CD14-positive monocyte (primary cell): ENCODE data around the gene GRIA3. TPM values are rescaled to one million over a fixed set of nuclear protein-coding genes. Genes with fewer than 3 reads are reported as not detected.

Experiments
- DNase-seq, 3 donors: peaks; one replicate each; pipeline ENCODE4 v3.0.0-alpha.2; 2011 to 2022
- H2AFZ ChIP-seq: 2 replicates; pipeline ENCODE4 v1.6.0; 2012; ENCODE audit warnings: mild to moderate bottlenecking, low read depth, low read length, inconsistent platforms; ENCODE audit not compliant: insufficient read depth, poor library complexity, severe bottlenecking
- H3K27ac ChIP-seq, 2 donors: 1 replicate in 1 of 2; 2 replicates in 1 of 2; pipeline ENCODE4 v1.5.1; 2012 to 2013; ENCODE audit warnings: low read length in 2 of 2, control low read depth in 1 of 2, inconsistent platforms in 1 of 2, low read depth in 1 of 2, mild to moderate bottlenecking in 1 of 2
- H3K27me3 ChIP-seq, 2 donors: one replicate each; pipeline versions ENCODE4 v1.6.0 to v1.6.1; 2011 to 2013; ENCODE audit warnings: low read length in 2 of 2; ENCODE audit not compliant: control insufficient read depth in 2 of 2, insufficient read depth in 2 of 2
- H3K36me3 ChIP-seq, 2 donors: replicated peaks in 1 of 2; 1 replicate in 1 of 2; 2 replicates in 1 of 2; pipeline versions ENCODE4 v1.5.1 to v1.6.1; 2012 to 2013; ENCODE audit warnings: low read length in 2 of 2, control low read depth in 1 of 2, inconsistent platforms in 1 of 2, mild to moderate bottlenecking in 1 of 2; ENCODE audit not compliant: insufficient read depth in 2 of 2, control insufficient read depth in 1 of 2
- H3K4me1 ChIP-seq, 2 donors: 1 replicate in 1 of 2; 2 replicates in 1 of 2; pipeline versions ENCODE4 v1.5.1 to v1.6.1; 2012 to 2013; ENCODE audit warnings: low read length in 2 of 2, control low read depth in 1 of 2, inconsistent platforms in 1 of 2, mild to moderate bottlenecking in 1 of 2, moderate library complexity in 1 of 2; ENCODE audit not compliant: insufficient read depth in 2 of 2, control insufficient read depth in 1 of 2
- H3K4me2 ChIP-seq: replicated peaks from 2 replicates; pipeline ENCODE3; 2012; ENCODE audit warnings: low read length, moderate library complexity, mild to moderate bottlenecking; ENCODE audit not compliant: poor library complexity, severe bottlenecking; ENCODE audit errors: extremely low read depth
- H3K4me3 ChIP-seq, 3 experiments: fragments of 200-600 bp in 1 of 3; sonication (generic) in 1 of 3; replicated peaks in 1 of 3; 1 replicate in 2 of 3; 2 replicates in 1 of 3; pipeline ENCODE4 v1.5.1; 2011 to 2013; ENCODE audit warnings: low read length in 3 of 3, mild to moderate bottlenecking in 3 of 3, control low read depth in 2 of 3, low read depth in 2 of 3, inconsistent platforms in 1 of 3, moderate library complexity in 1 of 3
- H3K79me2 ChIP-seq: 2 replicates; pipeline ENCODE4 v1.6.0; 2012; ENCODE audit warnings: mild to moderate bottlenecking, control low read depth, inconsistent platforms, low read length, moderate library complexity; ENCODE audit not compliant: insufficient read depth
- H3K9ac ChIP-seq: 2 replicates; pipeline ENCODE4 v1.6.0; 2017; ENCODE audit warnings: low read length, mild to moderate bottlenecking; ENCODE audit not compliant: insufficient read depth, poor library complexity, severe bottlenecking
- H3K9me3 ChIP-seq, 2 donors: replicated peaks in 1 of 2; 1 replicate in 1 of 2; 2 replicates in 1 of 2; pipeline versions ENCODE4 v1.5.1 to v1.6.1; 2012 to 2013; ENCODE audit warnings: low read length in 2 of 2, control low read depth in 1 of 2; ENCODE audit not compliant: control insufficient read depth in 1 of 2, insufficient read depth in 1 of 2
- H4K20me1 ChIP-seq: 2 replicates; pipeline ENCODE4 v1.6.0; 2012; ENCODE audit warnings: mild to moderate bottlenecking, low read length, control low read depth, moderate library complexity; ENCODE audit not compliant: insufficient read depth
- H3K27ac Mint-ChIP-seq, 7 donors: one replicate each; pipeline ENCODE4 v1.8.0; 2020; ENCODE audit warnings: mild to moderate bottlenecking in 7 of 7, mixed read lengths in 7 of 7, moderate library complexity in 6 of 7, inconsistent platforms in 2 of 7
- H3K27me3 Mint-ChIP-seq, 3 donors: one replicate each; pipeline ENCODE4 v1.8.0; 2021 to 2022; ENCODE audit warnings: low read depth in 3 of 3, mild to moderate bottlenecking in 3 of 3, mixed read lengths in 3 of 3, moderate library complexity in 3 of 3, inconsistent platforms in 1 of 3
- H3K36me3 Mint-ChIP-seq, 2 donors: one replicate each; pipeline ENCODE4 v1.8.0; 2020; ENCODE audit warnings: mixed read lengths in 2 of 2, inconsistent platforms in 1 of 2, mild to moderate bottlenecking in 1 of 2
- H3K4me1 Mint-ChIP-seq: one replicate; pipeline ENCODE4 v1.8.0; 2020; ENCODE audit warnings: mild to moderate bottlenecking, mixed read lengths
- H3K4me3 Mint-ChIP-seq, 2 donors: one replicate each; pipeline ENCODE4 v1.8.0; 2020; ENCODE audit warnings: mild to moderate bottlenecking in 2 of 2, mixed read lengths in 2 of 2, moderate library complexity in 1 of 2
- H3K9me3 Mint-ChIP-seq, 7 donors: one replicate each; pipeline ENCODE4 v1.8.0; 2020 to 2022; ENCODE audit warnings: mixed read lengths in 7 of 7, mild to moderate bottlenecking in 6 of 7, moderate library complexity in 6 of 7, inconsistent platforms in 2 of 7
- WGBS: methylation state at CpG from one replicate; pipeline ENCODE4 v1.1.5; 2013; ENCODE audit warnings: missing lambda C conversion rate; ENCODE audit not compliant: insufficient coverage; 5-methylcytosine and 5-hydroxymethylcytosine counted together
- intact Hi-C, 2 donors: fragments of 100-400 bp; cut with micrococcal nuclease; formaldehyde crosslinking; loops; one replicate each; pipeline versions ENCODE4 v1.15.0 to v1.15.1; 2023
- polyA plus RNA-seq, 3 donors: library from polyadenylated mRNA; depleted of rRNA in 1 of 3; unstranded in 2 of 3; stranded (reverse) in 1 of 3; fragments of 300-500 nt in 2 of 3; fragments of >200 nt in 1 of 3; fragmentation: Illumina TruSeq in 2 of 3; gene quantifications; 1 replicate in 2 of 3; 2 replicates in 1 of 3; pipeline ENCODE4 v1.2.3, GENCODE V29; 2012 to 2021
- TF ChIP-seq, protein P1 (sequence below): fragments of 200-600 bp; IDR thresholded peaks from one replicate; pipeline ENCODE4 v1.8.0; 2022; ENCODE audit warnings: antibody characterized with exemption, mild to moderate bottlenecking

Gene GRIA3
- polyA plus RNA-seq, 3 donors: not detected

DNA sequence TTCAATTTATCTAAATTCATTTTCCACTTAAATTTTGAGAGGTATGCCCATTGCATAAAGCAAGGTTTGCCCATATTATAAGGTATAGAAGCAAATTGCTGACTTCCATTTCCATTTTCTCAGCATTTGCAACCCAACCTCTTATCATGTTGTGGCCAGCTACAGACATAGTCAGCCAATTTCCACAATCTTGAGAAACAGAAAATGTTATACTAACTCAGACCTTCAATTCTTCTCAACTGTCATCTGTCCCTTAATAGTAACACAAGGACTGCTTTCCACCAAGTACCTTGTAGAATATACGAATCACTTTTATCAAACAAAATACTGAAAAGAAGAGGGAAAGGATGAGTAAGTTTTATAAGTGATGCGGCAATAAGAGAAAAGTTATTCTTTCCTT, 11.2 kb upstream of the GRIA3 start:
- H3K9ac ChIP-seq: no peak overlapping the region
- TF ChIP-seq, protein P1, sequence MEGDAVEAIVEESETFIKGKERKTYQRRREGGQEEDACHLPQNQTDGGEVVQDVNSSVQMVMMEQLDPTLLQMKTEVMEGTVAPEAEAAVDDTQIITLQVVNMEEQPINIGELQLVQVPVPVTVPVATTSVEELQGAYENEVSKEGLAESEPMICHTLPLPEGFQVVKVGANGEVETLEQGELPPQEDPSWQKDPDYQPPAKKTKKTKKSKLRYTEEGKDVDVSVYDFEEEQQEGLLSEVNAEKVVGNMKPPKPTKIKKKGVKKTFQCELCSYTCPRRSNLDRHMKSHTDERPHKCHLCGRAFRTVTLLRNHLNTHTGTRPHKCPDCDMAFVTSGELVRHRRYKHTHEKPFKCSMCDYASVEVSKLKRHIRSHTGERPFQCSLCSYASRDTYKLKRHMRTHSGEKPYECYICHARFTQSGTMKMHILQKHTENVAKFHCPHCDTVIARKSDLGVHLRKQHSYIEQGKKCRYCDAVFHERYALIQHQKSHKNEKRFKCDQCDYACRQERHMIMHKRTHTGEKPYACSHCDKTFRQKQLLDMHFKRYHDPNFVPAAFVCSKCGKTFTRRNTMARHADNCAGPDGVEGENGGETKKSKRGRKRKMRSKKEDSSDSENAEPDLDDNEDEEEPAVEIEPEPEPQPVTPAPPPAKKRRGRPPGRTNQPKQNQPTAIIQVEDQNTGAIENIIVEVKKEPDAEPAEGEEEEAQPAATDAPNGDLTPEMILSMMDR: no peak
- intact Hi-C loops: no loop called here
- H3K27me3 ChIP-seq: peaks cover 0 to 2% of the 10 kb centered on the region in 2 donors
- no peaks in the 10 kb centered on the region for H4K20me1 ChIP-seq
- Mint-ChIP-seq H3K4me3 (no peak overlapping the region), H3K36me3 (no peaks in the 10 kb centered on the region), H3K27ac (no peak overlapping the region), H3K9me3 (peaks cover 0 to 2% (median 0%) of the 10 kb centered on the region in 7 donors), H3K4me1 (no peaks in the 10 kb centered on the region), H3K27me3 (peaks cover 0 to 4% (median 0%) of the 10 kb centered on the region in 3 donors)
- no peak overlapping the region for H2AFZ ChIP-seq
- no peak for DNase-seq
- WGBS: no CpG with 5 or more reads among the region's 2 CpGs
- H3K36me3 ChIP-seq: no peaks in the 10 kb centered on the region
- no peak overlapping the region for H3K4me2 ChIP-seq
- no peaks in the 10 kb centered on the region for H3K4me1 ChIP-seq
- no peak overlapping the region for H3K27ac ChIP-seq
- no peak overlapping the region for H3K4me3 ChIP-seq
- H3K79me2 ChIP-seq: no peaks in the 10 kb centered on the region
- no peaks in the 10 kb centered on the region for H3K9me3 ChIP-seq

DNA sequence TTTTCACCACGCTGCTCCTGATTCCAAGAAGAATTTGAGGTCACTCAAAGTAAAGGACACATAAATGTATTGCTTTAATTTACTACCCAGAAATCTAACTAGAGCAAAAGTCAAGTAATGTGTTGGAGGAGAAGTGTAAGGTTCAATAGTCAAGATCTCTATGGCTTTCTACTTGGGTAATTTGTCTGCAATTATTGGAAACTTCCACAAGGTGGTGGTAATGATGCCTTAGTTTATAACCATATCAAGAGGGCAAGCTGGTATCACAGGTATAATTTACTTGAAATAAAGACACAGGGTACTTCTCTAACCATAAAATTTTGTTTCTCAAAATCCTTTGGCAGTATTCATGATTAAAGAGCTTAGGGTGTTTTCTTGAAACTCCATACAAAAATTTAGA, 10.2 kb upstream of the GRIA3 start:
- Histone ChIP-seq H3K27me3 (no peaks in the 10 kb centered on the region), H4K20me1 (no peaks in the 10 kb centered on the region), H3K79me2 (no peaks in the 10 kb centered on the region), H3K9me3 (no peaks in the 10 kb centered on the region), H2AFZ (no peak overlapping the region), H3K4me1 (no peaks in the 10 kb centered on the region), H3K36me3 (no peaks in the 10 kb centered on the region), H3K4me2 (no peak overlapping the region), H3K9ac (no peak overlapping the region), H3K27ac (no peak overlapping the region), H3K4me3 (no peak overlapping the region)
- DNase-seq: no peak
- Mint-ChIP-seq H3K9me3 (peaks cover 0 to 2% (median 0%) of the 10 kb centered on the region in 7 donors), H3K27me3 (peaks cover 0 to 4% (median 0%) of the 10 kb centered on the region in 3 donors), H3K27ac (no peak overlapping the region), H3K36me3 (no peaks in the 10 kb centered on the region), H3K4me3 (no peak overlapping the region), H3K4me1 (no peaks in the 10 kb centered on the region)
- no CpG with 5 or more reads among the region's 1 CpG for WGBS
- intact Hi-C loops: no loop called here
- TF ChIP-seq, protein P1: no peak
